GM12872 (cell line): ENCODE results near the gene KREMEN2.

Experiments used
- CTCF ChIP-seq: IDR thresholded peaks from 3 replicates; pipeline ENCODE4 v1.5.1; 2011; ENCODE audit warnings: low read depth, mild to moderate bottlenecking, low read length, moderate library complexity; ENCODE audit not compliant: insufficient read depth

Gene KREMEN2

GRCh38 chr16:3004319-3004718 lies 40.2 kb downstream of the KREMEN2 start:
- no peak for TF ChIP-seq CTCF

- no peak for TF ChIP-seq CTCF
These were observed 40.8 kb downstream of the KREMEN2 start for GRCh38 chr16:3004781-3005284.

GRCh38 chr16:3007059-3007956 lies 43.2 kb downstream of the KREMEN2 start:
- no peak for TF ChIP-seq CTCF

GRCh38 chr16:3007957-3008689 lies 44.0 kb downstream of the KREMEN2 start:
- TF ChIP-seq CTCF = no peak

GRCh38 chr16:3008690-3009037 lies 44.6 kb downstream of the KREMEN2 start:
- TF ChIP-seq CTCF = no peak

GRCh38 chr16:3009568-3010390 lies 45.7 kb downstream of the KREMEN2 start:
- no peak for TF ChIP-seq CTCF

- TF ChIP-seq CTCF = no peak
These were observed 46.4 kb downstream of the KREMEN2 start for GRCh38 chr16:3010510-3010909.
